Measurements from ENCODE around the gene NLRP6.

Gene NLRP6

DNA sequence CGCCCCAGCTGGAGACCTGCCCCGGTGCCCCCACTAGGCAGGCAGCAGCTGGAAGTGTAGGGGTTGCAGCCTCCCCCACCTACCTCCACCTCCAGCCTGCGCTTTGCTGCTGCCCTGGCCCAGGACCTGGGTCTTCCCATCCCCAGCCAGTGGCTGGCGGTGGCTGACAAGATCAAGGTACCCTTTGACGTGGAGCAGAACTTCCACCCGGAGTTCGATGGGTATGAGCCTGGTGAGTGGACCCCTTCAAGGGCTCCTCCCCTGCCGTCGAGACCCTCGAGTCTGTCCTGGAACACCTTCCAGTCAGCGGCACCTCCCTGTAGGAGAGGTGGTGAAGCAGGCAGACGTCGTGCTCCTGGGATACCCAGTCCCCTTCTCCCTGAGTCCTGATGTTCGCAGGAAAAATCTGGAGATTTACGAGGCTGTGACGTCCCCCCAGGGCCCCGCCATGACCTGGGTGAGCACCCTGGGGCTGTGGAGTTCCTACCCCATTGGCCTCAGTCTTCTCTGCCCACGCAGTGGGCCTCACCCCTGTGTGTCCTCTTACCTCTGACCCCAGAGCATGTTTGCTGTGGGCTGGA is 15.2 kb downstream of the NLRP6 start:
- DNase-seq (ENCODE audit: low read depth in 2 of 2), result no peak

DNA sequence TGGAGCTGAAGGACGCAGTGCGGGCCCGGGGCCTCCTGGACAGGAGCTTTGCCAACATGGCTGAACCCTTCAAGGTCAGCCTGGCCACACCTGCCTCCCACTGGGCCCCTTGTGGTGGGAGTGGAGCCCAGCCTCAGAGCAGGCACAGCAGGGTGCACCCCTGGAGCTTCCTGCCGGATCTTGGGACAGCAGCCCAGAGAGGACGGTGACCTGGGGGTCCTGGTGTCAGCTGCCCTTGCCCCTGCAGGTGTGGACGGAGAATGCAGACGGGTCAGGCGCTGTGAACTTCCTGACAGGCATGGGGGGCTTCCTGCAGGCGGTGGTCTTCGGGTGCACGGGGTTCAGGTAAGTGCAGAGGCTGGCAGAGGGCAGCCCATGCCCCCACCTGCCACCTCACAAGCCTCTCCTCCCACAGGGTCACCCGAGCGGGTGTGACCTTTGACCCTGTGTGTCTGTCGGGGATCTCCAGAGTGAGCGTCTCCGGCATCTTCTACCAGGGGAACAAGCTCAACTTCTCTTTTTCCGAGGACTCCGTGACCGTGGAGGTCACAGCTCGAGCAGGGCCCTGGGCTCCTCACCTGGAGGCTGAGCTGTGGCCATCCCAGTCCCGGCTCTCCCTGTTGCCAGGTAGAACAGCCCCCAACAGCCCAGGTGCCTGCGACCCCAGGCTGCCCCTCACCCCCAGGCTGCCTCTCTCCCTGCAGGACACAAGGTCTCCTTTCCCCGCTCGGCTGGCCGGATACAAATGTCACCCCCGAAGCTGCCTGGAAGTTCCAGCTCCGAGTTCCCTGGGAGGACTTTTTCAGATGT is 15.8 kb downstream of the NLRP6 start:
- no peak for DNase-seq (ENCODE audit: low read depth in 2 of 2)

DNA sequence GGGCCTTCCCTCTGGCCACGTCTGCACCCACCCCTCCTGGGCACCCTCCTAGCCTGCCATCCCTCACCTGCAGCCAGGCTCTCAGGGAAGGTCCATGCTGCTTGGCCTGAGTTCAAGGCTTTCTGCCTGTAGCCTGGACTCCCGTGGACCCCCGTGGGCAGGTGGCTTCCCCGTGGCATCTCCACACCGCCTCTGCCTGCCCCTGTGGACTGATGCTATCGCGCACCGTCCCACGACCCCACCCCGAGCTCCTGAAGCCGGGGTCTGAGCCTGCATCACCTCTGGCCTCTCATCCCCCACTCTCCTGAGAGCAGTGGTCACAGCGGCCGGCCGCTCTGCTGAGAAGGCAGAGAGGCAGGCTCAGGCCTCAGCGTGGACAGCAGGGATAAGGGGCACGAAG is 16.6 kb downstream of the NLRP6 start:
- no peak for DNase-seq (ENCODE audit: low read depth in 2 of 2)

DNA sequence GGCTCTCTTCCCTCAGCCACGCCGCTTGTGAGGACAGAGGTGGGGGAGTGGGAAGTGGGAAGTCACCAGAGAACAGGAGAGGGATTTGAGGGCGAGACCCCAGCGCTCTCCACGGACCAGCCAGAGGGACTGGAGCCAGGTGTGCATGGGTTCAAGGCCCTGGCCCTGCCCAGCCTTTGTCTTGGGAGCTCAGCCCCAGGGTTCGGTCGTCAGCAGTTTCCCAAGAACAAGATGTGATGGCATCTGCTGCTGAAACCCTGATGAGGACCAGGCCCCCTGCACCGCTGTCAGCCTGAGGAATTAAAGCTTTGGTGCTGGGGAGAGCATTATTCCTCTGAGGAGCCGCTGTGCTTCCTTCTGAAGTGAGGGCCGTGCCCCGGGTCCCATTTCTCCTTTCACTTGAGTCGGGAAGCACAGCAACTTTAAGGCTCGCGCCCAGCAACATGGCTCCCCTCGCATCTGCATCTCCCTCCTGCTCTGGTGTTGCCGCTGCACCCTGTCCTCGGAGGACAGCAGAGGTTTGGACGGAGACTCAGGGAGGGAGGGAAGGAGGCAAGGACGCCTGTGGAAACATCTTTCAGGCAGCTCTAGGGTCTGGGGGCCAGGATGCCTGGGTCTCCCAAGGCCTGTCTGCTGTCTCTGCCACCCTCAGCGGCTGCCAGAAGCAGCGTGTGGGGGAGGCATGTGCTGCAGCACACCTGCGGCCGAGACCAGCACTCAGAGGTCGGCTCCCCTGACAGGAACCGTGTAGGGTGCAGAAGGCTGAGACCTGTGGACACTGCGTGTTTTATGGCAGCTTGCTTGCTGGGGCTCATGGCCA is 17.4 kb downstream of the NLRP6 start:
- no peak for DNase-seq (ENCODE audit: low read depth in 2 of 2)

DNA sequence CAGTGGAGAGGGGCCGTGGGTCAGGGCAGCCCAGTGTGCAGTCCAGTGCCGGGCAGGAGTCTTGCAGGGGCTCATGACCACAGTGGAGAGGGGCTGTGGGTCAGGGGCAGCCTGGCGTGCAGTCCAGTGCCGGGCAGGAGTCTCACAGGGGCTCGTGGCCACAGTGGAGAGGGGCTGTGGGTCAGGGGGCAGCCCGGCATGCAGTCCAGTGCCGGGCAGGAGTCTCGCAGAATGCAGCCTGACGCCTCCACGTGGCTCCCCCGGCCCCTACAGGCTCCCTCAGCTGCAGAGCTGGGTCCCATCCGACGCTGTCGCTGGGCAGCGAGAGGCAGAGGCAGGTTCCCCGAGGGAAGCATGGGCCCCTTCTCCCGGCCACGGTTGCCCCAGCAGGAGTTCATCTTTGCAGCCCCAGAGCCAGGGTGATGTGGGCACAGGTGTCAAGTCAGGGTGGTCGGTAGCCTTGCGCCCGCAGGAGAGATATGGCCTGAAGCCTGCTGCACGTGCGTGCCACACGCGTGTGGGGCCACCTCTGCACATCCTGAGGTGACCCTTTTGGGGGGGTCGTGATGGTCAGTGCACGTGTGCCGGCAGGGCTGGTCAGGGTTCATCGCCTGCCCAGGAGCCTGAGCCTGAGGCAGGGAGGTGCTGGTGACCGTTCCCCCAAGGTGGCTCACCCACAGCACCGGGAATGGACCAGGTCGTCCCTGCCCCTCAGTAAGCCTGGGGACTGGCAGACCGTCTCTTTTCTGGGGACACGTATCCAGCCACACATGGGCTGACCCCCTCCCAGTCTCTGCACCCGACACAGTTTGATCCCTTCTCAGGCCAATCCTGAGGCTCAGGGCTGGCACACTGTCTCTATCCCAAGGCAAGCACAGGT is 18.2 kb downstream of the NLRP6 start:
- no peak for DNase-seq (ENCODE audit: low read depth in 2 of 2)

DNA sequence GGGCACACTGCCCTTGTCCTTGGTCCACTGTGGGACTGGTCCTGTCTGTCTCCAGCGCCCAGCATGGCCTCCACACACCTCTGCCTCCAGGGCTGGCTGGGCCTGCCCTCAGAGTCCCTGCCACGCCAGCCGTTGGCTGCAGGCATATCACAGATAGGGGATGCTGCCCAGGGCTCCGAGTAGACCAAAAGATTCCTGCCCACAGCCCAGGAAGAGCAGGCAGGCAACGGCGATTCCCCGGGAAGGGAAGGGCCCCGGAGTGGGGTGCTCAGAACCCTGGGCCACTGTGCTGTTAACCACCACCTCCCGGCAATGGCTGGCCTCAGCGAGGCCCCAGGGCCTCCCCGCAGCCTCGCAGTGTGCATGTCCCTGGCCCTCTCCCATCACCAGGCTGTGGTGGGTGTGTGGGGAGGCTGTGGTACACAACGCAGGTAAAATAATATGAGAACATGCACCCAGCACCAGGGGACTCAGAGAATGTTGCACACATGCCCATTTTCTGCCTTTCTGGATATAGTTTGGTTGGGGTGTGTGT is 18.9 kb downstream of the NLRP6 start:
- DNase-seq (ENCODE audit: low read depth in 2 of 2), result no peak

DNA sequence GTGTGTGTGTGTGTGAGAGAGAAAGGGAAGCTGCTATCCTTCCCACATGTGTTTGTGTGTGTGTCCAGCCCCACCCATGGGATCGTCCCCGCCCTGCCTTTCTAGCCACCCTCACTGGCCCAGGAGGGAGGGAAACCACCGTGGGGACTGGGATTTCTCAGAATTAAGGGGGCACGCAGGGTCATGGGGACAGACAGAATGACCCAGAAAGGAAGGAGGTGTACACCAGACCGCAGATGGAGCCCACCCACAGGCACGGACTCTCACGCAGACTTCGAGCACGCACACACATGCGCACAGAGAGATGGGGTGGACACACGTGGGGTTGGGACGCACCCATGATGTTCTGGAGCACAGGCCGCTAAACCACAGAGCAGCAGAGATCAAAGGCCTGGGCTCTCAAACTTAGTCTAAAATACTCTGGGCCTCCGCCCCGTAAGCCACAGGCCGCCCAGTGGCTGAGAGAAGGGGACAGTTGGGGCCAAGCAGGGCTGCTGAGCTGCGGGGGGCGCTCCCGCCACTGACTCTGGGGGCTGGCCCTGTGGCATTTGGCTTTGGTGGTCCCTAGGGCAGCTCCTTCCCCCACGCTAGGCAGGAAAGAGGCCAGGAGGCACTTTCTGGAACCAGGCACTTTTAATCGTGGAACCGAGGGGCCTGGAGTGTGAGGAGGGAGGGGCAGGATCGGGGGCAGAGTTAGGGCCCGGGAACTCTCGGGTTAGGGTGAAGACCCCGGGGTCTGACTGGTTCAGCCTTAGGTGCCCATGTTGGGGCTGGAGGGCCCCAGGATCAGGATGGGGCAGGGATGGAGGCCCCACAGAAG is 19.6 kb downstream of the NLRP6 start:
- DNase-seq (ENCODE audit: low read depth in 2 of 2), result no peak

DNA sequence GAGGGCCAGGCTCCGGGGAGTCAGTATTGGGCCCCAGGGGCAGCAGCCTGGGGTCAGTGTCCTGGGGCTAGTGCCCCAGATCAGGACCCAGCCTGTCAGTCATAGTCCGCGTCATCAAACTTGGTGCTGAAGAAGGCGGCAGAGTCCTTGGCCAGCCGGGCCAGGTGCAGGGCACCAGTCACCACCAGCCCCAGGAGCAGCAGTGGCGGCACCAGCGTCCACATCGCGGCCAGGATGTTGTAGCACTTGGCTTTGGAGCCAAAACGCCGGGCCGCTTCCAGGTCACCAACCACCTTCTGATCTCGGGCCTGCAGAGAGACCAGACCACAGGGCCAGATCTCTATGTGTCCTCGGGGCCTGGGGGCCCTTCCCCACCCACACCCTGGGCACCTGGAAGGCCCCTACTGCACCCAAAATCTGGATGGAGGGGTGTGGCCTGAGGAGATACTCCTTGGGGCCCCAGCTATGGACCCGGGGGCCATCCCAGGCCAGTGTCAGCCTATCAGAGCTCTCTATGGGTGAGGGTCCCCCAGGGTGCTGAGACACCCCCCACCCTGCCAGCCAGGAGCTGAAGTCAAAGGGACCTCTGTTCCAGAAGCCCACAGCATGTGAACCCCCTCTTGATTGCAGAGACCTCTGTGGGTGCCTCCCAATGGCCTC is 20.3 kb downstream of the NLRP6 start:
- no peak for DNase-seq (ENCODE audit: low read depth in 2 of 2)

DNA sequence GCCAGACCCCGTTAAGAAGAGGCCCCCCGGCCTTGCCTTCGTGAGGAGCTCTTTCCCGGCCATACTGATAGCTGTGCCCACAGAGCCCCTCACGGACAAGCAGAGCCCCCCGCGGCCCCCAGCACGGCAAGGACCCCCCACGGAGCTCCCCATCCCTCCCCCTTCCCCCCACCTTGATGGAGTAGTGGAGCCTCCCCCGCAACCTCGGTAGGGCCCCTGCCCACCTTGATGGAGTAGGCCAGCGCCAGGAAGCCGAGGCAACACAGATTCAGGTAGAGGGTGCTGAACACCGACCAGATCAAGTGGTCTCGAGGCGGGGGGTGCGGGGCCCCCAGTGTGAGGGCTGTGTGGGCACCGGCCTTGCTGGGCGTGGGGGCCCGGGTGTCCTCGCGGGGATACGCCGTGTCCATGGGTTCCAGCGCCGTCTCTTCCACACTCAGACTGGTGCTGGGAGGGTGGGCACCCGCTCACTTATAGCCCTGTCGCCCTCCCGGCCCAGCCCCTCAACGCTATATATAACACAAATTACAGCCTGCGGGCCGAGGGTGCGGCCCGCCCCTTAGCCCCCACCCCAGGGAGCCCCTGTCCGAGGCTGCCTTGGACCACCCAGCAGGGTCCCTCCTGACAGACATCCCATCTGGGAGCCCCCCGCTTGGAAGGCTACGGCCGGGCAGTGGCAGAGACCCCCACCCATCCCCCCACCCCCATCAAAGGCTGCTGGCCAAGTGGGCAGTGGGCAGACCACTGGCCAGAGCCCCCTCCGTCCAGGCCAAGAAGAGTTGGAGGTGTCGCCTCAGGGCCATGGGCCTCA is 21.1 kb downstream of the NLRP6 start, which contains the start of gene IFITM5:
IFITM5 (minus strand) TSS at position 446 of the 811 bp plus-strand sequence; CDS start at position 410, 36 bp downstream.
- DNase-seq (ENCODE audit: low read depth in 2 of 2), result no peak

DNA sequence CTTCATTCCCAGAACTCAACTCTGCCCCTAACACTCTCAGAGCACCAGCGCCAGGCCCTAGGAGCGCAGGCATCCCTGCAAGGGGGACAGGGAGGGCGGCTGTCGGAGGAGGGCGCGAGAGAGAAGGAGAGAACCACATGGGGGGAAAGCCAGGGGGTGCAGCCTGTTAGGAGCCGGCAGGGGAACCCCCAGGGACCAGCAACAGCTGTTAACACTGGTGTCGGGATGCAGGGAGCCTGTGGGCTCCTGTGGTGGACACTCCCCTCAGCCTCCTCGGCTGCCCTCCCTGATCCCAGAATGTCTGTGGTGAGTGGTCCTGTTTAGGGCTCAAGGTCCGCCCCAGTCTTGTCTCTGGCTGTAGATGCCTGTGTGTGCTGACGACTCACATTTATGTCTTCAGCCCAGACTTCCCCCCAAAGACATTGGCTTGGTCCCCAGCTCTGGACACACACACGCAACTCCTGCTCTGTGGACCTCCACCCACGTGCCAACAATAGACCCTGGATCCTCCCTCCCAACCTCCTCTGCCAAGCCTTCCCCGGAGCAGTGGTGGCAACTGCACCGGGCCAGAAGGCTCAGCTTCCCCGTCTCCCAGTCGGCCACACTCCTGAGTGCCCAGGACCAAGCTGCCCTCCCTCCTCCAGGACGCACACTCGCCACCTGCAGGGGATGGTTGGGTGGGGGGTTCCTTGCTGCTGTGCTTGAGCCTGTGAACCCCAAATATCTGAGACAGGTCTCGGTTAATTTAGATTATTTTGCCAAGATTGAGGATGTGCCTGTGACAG is 21.9 kb downstream of the NLRP6 start:
- DNase-seq (ENCODE audit: low read depth in 2 of 2), result no peak

DNA sequence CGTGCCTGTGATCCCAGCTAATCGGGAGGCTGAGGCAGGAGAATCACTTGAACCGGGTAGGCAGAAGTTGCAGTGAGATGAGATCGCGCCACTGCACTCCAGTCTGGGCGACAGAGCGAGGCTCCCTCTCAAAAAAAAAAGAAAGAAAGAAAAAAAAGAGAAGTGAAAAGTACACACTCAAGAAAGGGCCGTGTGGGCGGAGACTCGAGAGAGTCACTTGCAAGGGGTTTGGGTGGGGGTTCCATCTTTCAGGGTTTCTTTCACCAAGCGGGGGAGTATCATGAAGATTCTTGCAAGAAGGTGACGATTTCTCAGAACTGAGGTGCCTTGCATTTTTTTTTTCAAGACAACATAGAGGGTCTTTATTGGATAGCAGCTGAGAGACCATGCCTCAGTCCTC is 25.2 kb downstream of the NLRP6 start:
- DNase-seq (ENCODE audit: low read depth in 2 of 2), result no peak

DNA sequence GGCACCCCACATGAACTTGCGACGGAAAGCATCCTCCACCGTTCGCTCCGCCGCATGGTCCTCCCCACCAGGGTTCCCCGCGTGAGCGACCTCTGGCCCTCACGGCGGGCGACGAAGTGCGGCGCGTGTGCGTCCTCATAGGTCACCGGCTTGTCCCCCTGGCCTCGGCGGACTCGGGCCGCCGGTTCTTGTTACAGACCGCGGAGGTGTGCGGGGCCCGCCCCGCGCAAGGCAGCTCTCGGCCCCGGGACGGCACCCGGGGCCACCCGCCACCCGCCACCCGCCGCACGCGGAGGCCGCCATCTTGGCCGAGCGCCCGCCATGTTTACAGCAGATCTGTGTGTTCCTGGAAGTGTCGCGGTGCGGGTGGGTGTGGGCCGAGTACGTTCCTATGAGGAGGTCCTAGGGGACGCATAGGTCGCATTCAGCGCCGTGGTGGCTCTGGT is 25.9 kb downstream of the NLRP6 start:
- DNase-seq (ENCODE audit: low read depth in 2 of 2), result no peak

DNA sequence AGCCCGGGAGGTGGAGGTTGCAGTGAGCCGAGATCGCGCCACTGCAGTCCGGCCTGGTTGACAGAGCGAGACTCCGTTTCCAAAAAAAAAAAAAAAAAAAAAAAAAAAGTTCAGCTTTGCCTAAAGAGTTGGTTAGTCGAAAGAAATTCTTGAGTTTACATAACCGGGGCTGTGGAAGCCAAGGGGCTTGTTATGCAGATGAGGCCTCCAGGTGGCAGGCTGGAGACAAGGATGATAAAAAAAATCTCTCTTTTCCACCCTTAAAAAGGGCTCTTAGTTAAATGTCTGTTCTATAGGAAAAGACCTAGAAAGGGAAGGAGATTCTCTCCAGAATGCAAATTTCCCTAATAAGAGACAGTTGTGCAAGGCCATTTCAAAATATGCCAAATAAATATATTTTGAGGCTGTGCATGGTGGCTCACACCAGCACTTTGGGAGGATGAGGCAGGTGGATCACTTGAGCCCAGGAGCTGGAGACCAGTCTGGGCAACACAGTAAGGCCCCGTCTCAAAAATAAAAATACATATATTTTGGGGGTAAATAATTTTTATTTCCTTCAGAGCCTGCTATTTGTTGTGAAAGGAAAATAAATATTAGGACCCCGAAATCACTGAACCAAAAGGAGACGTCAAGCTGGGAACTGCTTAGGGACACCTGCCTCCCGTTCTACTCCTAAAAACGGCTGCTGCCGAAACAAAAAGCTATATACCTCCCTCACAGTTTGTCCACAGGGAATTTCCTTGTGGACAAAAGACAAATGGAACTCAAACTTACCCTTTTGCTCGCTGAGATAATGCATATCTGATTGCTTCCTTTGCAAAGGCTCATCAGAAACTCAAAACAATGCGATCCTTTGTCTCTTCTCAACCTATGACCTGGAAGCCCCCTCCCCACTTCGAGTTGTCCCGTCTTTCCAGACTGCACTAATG is 27.0 kb downstream of the NLRP6 start:
- no peak for DNase-seq (ENCODE audit: low read depth in 2 of 2)

DNA sequence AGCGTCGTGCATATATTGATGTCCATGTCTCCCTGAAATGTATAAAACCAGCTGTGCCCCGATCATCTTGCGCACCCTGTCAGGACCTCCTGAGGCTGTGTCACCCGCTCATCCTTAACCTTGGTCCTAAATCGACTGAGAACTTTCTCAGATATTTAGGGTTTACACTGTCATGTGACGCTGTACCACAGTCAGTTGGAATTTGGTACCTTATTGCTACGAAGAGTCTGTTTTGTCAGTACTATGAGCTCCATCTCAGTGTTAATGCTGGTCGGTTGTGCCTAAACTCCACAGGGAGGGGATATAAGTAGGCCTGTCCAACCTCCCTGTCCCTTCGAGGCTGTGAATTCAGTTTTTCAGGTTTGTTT is 27.6 kb downstream of the NLRP6 start:
- DNase-seq (ENCODE audit: low read depth in 2 of 2), result no peak

DNA sequence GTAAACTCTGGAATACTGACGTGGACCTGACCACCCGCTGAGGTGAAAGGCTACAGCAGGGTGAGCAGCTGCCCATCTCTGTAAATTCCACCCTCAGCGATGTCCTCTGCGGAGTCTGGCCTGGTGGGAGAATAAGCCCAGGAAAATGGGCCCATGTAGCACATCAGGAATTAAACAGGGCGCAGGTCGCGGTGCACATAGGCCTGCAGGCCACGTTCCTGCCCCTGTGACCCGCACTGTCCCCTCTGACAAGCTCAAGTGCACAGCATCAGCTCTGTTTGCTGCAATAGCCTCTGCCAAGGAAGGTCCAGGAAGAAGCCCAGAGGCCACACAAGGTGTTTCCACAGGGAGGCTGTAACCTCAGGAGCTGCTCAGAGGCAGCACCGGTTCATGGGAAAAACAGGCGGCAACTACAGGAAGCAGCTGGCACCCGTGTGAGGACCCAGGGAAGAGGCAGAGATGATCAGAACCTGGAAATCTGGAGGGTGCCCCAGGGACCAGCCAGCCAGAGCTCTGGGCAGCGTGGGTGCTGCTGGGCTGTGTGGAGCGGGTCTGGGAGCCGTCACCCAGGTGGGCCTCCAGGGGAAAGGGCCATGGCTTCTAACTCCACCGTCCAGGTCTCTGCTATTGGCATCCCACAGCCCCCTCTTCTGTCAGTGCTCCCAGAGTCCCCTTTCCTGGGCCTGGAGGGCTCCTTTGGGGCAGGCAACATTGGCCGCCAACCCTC is 28.6 kb downstream of the NLRP6 start:
- no peak for DNase-seq (ENCODE audit: low read depth in 2 of 2)
